Stimulated activated naive CD8-positive, alpha-beta T cell treated with anti-CD3 and anti-CD28 coated beads, Interleukin-15, amount 100 ng/mL, for 72 hours (primary cell): ENCODE measurements around the gene MICAL3.
A peak's percentile ranks its signal among the peaks of the same experiment; 100 is the strongest.

Experiments
- ATAC-seq: fragments of 150-1000 bp; cut with Tn5 transposase; 2 replicates; pipeline ENCODE4 v1.10.0; 2021; ENCODE audit warnings: mild to moderate bottlenecking, moderate library complexity
- DNase-seq, 2 donors: peaks; one replicate each; pipeline ENCODE4 v3.0.0; 2021 to 2022
- H3K27ac Mint-ChIP-seq, 2 donors: one replicate each; pipeline ENCODE4 v1.8.0; 2022; ENCODE audit warnings: mild to moderate bottlenecking in 2 of 2, mixed read lengths in 2 of 2, moderate library complexity in 2 of 2
- H3K27me3 Mint-ChIP-seq: one replicate; pipeline ENCODE4 v1.8.0; 2022; ENCODE audit warnings: mixed read lengths
- H3K4me1 Mint-ChIP-seq: one replicate; pipeline ENCODE4 v1.8.0; 2022; ENCODE audit warnings: mild to moderate bottlenecking, mixed read lengths
- H3K4me3 Mint-ChIP-seq, 2 donors: one replicate each; pipeline ENCODE4 v1.8.0; 2022; ENCODE audit warnings: mild to moderate bottlenecking in 2 of 2, mixed read lengths in 2 of 2, moderate library complexity in 1 of 2
- H3K9me3 Mint-ChIP-seq, 2 donors: one replicate each; pipeline ENCODE4 v1.8.0; 2022; ENCODE audit warnings: mixed read lengths in 2 of 2

MICAL3 gene

GRCh38 chr22:17902960-17903359, 121.4 kb downstream of the MICAL3 start:
- H3K9me3 Mint-ChIP-seq: no peaks in the 10 kb centered on the region
- H3K27ac Mint-ChIP-seq: peak overlapping the region in 1 of 2 donors; percentile 12
- no peak overlapping the region for H3K4me3 Mint-ChIP-seq

DNA sequence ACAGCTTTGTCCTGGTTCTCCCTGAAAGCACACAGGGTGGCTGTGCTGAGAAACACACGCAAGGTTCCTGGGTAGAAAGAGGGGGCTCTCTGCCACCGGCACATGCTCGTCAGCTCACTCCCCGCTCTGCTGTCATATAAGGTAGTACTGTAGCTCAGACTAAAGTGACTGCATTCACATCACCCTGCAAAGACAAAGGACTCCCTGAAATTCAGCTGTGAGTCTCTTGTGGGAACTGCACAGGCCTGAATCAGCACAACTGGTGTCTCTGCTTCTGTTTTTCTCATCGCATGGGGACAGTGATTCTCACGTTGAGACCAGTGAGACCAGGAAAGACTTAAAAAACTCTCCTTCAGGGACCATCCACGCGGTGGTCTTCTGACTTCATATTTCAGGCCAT, 126.0 kb downstream of the MICAL3 start:
- ATAC-seq (no peak), DNase-seq (no peak)
- Mint-ChIP-seq H3K4me1 (no peaks in the 10 kb centered on the region), H3K4me3 (no peak overlapping the region), H3K9me3 (no peaks in the 10 kb centered on the region), H3K27ac (peak overlapping the region; percentile 24 to 67), H3K27me3 (no peaks in the 10 kb centered on the region)

More at GRCh38 chr22:17902960-17903359, 121.4 kb downstream of the MICAL3 start:
- H3K4me1 Mint-ChIP-seq: no peaks in the 10 kb centered on the region
- no peak for ATAC-seq
- no peaks in the 10 kb centered on the region for H3K27me3 Mint-ChIP-seq
- DNase-seq: no peak

- no peaks in the 10 kb centered on the region for H3K9me3 Mint-ChIP-seq
- ATAC-seq (no peak), DNase-seq (no peak)
- no peak overlapping the region for H3K4me3 Mint-ChIP-seq
- H3K4me1 Mint-ChIP-seq: no peaks in the 10 kb centered on the region
- H3K27me3 Mint-ChIP-seq: no peaks in the 10 kb centered on the region
- H3K27ac Mint-ChIP-seq: no peak overlapping the region
Measured at GRCh38 chr22:17897858-17898257, 126.5 kb downstream of the MICAL3 start.

GRCh38 chr22:17897426-17897825, 126.9 kb downstream of the MICAL3 start:
- ATAC-seq: no peak
- H3K4me3 Mint-ChIP-seq: no peak overlapping the region
- H3K27me3 Mint-ChIP-seq: no peaks in the 10 kb centered on the region
- no peaks in the 10 kb centered on the region for H3K9me3 Mint-ChIP-seq
- no peak overlapping the region for H3K27ac Mint-ChIP-seq
- H3K4me1 Mint-ChIP-seq: no peaks in the 10 kb centered on the region
- no peak for DNase-seq

DNA sequence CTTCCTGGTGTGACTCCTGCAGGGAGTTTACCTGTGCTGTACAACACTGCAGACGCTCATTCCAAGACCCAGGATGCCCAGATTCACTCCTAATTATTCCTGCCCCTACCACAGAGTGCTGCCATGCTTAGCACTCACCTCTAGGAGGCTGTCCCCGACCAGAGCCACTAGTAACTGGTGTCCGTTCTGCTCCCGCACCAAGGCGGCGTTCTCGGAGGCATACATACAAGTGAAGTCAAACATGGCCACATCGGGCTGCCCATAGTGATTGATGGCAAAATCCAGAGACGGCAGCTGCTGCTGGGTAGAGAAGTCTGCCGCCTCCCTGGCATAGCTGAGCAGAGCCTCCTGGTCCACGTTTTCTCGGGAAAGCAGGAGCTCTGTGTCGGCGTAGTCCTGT, 127.8 kb downstream of the MICAL3 start:
- H3K4me3 Mint-ChIP-seq: no peak overlapping the region
- H3K27me3 Mint-ChIP-seq: no peaks in the 10 kb centered on the region
- H3K9me3 Mint-ChIP-seq: no peaks in the 10 kb centered on the region
- DNase-seq (no peak), ATAC-seq (no peak)
- H3K4me1 Mint-ChIP-seq: no peaks in the 10 kb centered on the region
- peak overlapping the region in 1 of 2 donors; percentile 69 for H3K27ac Mint-ChIP-seq

GRCh38 chr22:17893900-17894535, 130.3 kb downstream of the MICAL3 start:
- Mint-ChIP-seq H3K9me3 (no peaks in the 10 kb centered on the region), H3K4me3 (no peak overlapping the region), H3K27ac (no peak overlapping the region), H3K4me1 (peaks cover 8% of the 10 kb centered on the region), H3K27me3 (no peaks in the 10 kb centered on the region)
- DNase-seq (no peak), ATAC-seq (no peak)

- no peak overlapping the region for H3K27ac Mint-ChIP-seq
Measured at GRCh38 chr22:17892376-17892775, 132.0 kb downstream of the MICAL3 start.

GRCh38 chr22:17891481-17892167, 132.7 kb downstream of the MICAL3 start:
- Mint-ChIP-seq H3K9me3 (no peaks in the 10 kb centered on the region), H3K27ac (no peak overlapping the region), H3K4me3 (no peak overlapping the region), H3K27me3 (no peaks in the 10 kb centered on the region), H3K4me1 (peaks cover 8% of the 10 kb centered on the region)
- ATAC-seq (no peak), DNase-seq (no peak)

More at GRCh38 chr22:17892376-17892775, 132.0 kb downstream of the MICAL3 start:
- ATAC-seq: no peak
- DNase-seq: no peak
- H3K9me3 Mint-ChIP-seq: no peaks in the 10 kb centered on the region
- H3K27me3 Mint-ChIP-seq: no peaks in the 10 kb centered on the region
- H3K4me3 Mint-ChIP-seq: no peak overlapping the region
- H3K4me1 Mint-ChIP-seq: peaks cover 8% of the 10 kb centered on the region

GRCh38 chr22:17890892-17891291, 133.5 kb downstream of the MICAL3 start:
- no peaks in the 10 kb centered on the region for H3K9me3 Mint-ChIP-seq
- ATAC-seq: no peak
- H3K4me1 Mint-ChIP-seq: peaks cover 8% of the 10 kb centered on the region
- no peak overlapping the region for H3K4me3 Mint-ChIP-seq
- H3K27ac Mint-ChIP-seq: no peak overlapping the region
- no peaks in the 10 kb centered on the region for H3K27me3 Mint-ChIP-seq
- no peak for DNase-seq

DNA sequence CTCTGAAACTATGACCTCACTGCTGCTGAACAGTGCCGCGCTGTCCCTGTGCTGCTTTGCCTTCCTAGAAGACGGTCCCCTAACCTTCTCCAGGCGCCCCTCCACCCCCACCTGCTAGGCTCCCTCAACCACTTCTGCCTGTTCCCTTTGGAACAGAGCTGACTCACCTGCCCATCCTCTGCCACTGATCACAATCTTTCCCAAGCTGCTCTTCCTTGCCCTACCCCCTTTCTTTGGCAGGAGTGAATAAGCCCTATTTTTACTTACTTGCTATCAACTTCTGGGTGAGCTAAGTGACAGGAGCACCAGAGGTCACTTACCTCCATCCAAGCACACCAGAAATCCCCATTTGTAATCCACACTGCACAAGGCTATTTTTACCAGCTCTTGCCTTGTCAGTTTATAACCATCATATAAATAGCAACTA, 134.1 kb downstream of the MICAL3 start:
- DNase-seq: no peak
- Mint-ChIP-seq H3K27me3 (no peaks in the 10 kb centered on the region), H3K27ac (peak overlapping the region in 1 of 2 donors; percentile 86), H3K9me3 (no peaks in the 10 kb centered on the region), H3K4me3 (no peak overlapping the region), H3K4me1 (peaks cover 8% of the 10 kb centered on the region)
- no peak for ATAC-seq

- H3K27me3 Mint-ChIP-seq: no peaks in the 10 kb centered on the region
- ATAC-seq (no peak), DNase-seq (no peak)
- no peaks in the 10 kb centered on the region for H3K9me3 Mint-ChIP-seq
- no peak overlapping the region for H3K27ac Mint-ChIP-seq
- H3K4me3 Mint-ChIP-seq: no peak overlapping the region
- peaks cover 8% of the 10 kb centered on the region for H3K4me1 Mint-ChIP-seq
Measured at GRCh38 chr22:17888855-17889254, 135.5 kb downstream of the MICAL3 start.

DNA sequence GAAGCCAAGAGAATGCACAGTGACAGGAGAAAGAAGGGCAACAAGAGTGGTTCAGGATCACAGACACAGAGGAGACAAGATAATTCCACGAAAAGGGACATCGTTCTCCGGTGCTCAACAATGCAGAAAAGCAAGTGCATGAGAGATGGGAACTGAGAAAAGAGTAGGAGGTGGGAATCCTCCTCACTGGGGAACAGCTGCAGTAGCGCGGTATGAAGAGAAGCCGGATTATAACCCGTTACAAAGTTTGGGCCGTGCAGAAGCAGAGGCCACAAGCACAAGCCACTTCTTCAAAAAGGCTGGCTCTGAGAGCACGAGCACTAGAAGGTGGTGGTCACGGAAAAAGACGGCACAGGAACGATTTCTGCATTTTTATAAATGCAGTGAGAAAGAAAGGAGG, 135.9 kb downstream of the MICAL3 start:
- DNase-seq: no peak
- Mint-ChIP-seq H3K4me3 (no peak overlapping the region), H3K27ac (no peak overlapping the region), H3K4me1 (peaks cover 8% of the 10 kb centered on the region), H3K27me3 (no peaks in the 10 kb centered on the region), H3K9me3 (no peaks in the 10 kb centered on the region)
- ATAC-seq: no peak

- Mint-ChIP-seq H3K4me1 (peaks cover 6% of the 10 kb centered on the region), H3K27me3 (no peaks in the 10 kb centered on the region), H3K4me3 (no peak overlapping the region), H3K27ac (no peak overlapping the region), H3K9me3 (no peaks in the 10 kb centered on the region)
- ATAC-seq (no peak), DNase-seq (no peak)
Measured at GRCh38 chr22:17884893-17885292, 139.5 kb downstream of the MICAL3 start.

DNA sequence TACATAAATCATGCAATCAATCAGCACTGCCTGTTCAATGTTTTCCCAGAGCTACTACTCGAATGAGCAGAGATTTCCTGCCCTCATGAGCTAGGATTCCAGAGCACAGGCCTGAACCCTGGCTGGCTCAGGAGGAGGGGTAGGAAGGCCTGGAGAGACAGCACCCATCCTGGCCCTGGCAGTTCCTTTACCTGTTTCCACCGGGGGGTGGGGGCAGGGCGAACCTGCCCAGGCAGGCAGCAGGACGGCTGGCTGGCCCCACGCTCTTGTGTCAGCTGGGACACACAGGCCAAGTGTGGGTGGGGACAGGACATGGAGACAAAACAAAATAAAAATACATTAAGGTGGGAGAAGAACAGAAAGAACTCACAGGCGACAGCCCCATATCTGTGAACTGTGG, 140.3 kb downstream of the MICAL3 start:
- ATAC-seq (no peak), DNase-seq (no peak)
- Mint-ChIP-seq H3K4me1 (peaks cover 5% of the 10 kb centered on the region), H3K4me3 (no peak overlapping the region), H3K27ac (no peak overlapping the region), H3K27me3 (no peaks in the 10 kb centered on the region), H3K9me3 (no peaks in the 10 kb centered on the region)

GRCh38 chr22:17883356-17883755, 141.0 kb downstream of the MICAL3 start:
- Mint-ChIP-seq H3K27ac (no peak overlapping the region), H3K27me3 (no peaks in the 10 kb centered on the region), H3K4me1 (peaks cover 5% of the 10 kb centered on the region), H3K9me3 (no peaks in the 10 kb centered on the region), H3K4me3 (no peak overlapping the region)
- no peak for ATAC-seq
- DNase-seq: no peak

- Mint-ChIP-seq H3K27me3 (no peaks in the 10 kb centered on the region), H3K27ac (no peak overlapping the region), H3K9me3 (no peaks in the 10 kb centered on the region), H3K4me1 (peaks cover 5% of the 10 kb centered on the region), H3K4me3 (no peak overlapping the region)
- no peak for ATAC-seq
- DNase-seq: no peak
Measured at GRCh38 chr22:17882727-17883126, 141.6 kb downstream of the MICAL3 start.

- Mint-ChIP-seq H3K27me3 (no peaks in the 10 kb centered on the region), H3K4me1 (peaks cover 5% of the 10 kb centered on the region), H3K4me3 (no peak overlapping the region), H3K27ac (no peak overlapping the region), H3K9me3 (no peaks in the 10 kb centered on the region)
- ATAC-seq (no peak), DNase-seq (no peak)
Measured at GRCh38 chr22:17882162-17882561, 142.2 kb downstream of the MICAL3 start.
